K562 (cell line): ENCODE measurements around the gene RPS27. TPM values are rescaled to one million over a fixed set of nuclear protein-coding genes. Genes with fewer than 3 reads are reported as not detected.
"Not testable (repeated sequence)": the region's sequence is repeated elsewhere in the genome, so short reads cannot be mapped to it uniquely, and the experiment has no call there.

ENCODE experiments used
- ATAC-seq: fragments of 200-7000 bp; cut with Tn5 transposase; 3 replicates; pipeline ENCODE4 v1.9.1; 2020; ENCODE audit warnings: moderate library complexity
- BruUV-seq: library from RNA; stranded (reverse); fragments of 400-500 nt; replicated peaks from 2 replicates; lab custom pipeline; 2021; lab: Mats Ljungman, UMichigan
- CTCF ChIA-PET: fragments of 300-600 bp; formaldehyde crosslinking; extraction: SDS; loops from one replicate; lab custom pipeline; 2021; ENCODE audit warnings: low intra/inter-chr PET ratio; lab: Yijun Ruan, JAX
- POLR2A ChIA-PET: fragments of 300-600, 350-650 bp; sonication (Branson Sonifier 250); formaldehyde crosslinking; extraction: SDS; loops from one replicate; lab custom pipeline; 2021; ENCODE audit warnings: antibody characterized with exemption, inconsistent platforms; lab: Yijun Ruan, JAX
- DNase-seq, 4 experiments: peaks; one replicate each; pipeline versions ENCODE4 v3.0.0 to v3.0.0-alpha.2; 2011 to 2018; ENCODE audit warnings: low spot score in 3 of 4, mixed read lengths in 3 of 4; ENCODE audit errors: extremely low read depth in 1 of 4
- FAIRE-seq: peaks from 2 replicates; lab custom pipeline; 2011; peaks lifted over from hg19 to GRCh38; lab: Jason Lieb, UNC
- H2AFZ ChIP-seq: 2 replicates; pipeline ENCODE4 v1.6.0; 2011; ENCODE audit warnings: low read depth, low read length, control low read depth, inconsistent platforms
- H3K27ac ChIP-seq: fragments of 200-600 bp; 3 replicates; pipeline ENCODE4 v1.8.0; 2011; ENCODE audit warnings: low read depth, mild to moderate bottlenecking, control low read depth, inconsistent platforms, low read length, moderate library complexity, mixed read lengths; ENCODE audit errors: extremely low read depth
- H3K27me3 ChIP-seq, 2 experiments: fragments of 300-600 bp in 1 of 2; 2 replicates in 1 of 2; 3 replicates in 1 of 2; pipeline versions ENCODE4 v1.6.0 to v1.8.0; 2011; ENCODE audit warnings: inconsistent platforms in 2 of 2, low read length in 2 of 2, mild to moderate bottlenecking in 1 of 2, mixed read lengths in 1 of 2, moderate library complexity in 1 of 2; ENCODE audit not compliant: control insufficient read depth in 2 of 2, insufficient read depth in 2 of 2
- H3K36me3 ChIP-seq: fragments of 300-600 bp; 3 replicates; pipeline ENCODE4 v1.8.0; 2011; ENCODE audit warnings: mild to moderate bottlenecking, low read length, inconsistent platforms; ENCODE audit not compliant: control insufficient read depth, insufficient read depth
- H3K4me1 ChIP-seq, 2 experiments: fragments of 200-600 bp in 1 of 2; replicated peaks in 1 of 2; 2 replicates in 1 of 2; 3 replicates in 1 of 2; pipeline versions ENCODE4 v1.5.1 to v1.8.0; 2011; ENCODE audit warnings: inconsistent platforms in 2 of 2, low read length in 2 of 2, mild to moderate bottlenecking in 1 of 2, mixed read lengths in 1 of 2, moderate library complexity in 1 of 2; ENCODE audit not compliant: control insufficient read depth in 2 of 2, insufficient read depth in 2 of 2
- H3K4me2 ChIP-seq: 2 replicates; pipeline ENCODE4 v1.6.1; 2011; ENCODE audit warnings: low read length, control low read depth, inconsistent platforms, mixed read lengths; ENCODE audit not compliant: insufficient read depth
- H3K4me3 ChIP-seq: fragments of 200-600 bp; sonication (generic), shearing (Covaris generic); 2 replicates; pipeline ENCODE4 v1.5.1; 2016; ENCODE audit warnings: control low read depth, inconsistent platforms
- H3K79me2 ChIP-seq: fragments of 200-600 bp; 3 replicates; pipeline ENCODE4 v1.8.0; 2011; ENCODE audit warnings: low read length, inconsistent platforms; ENCODE audit not compliant: control insufficient read depth, insufficient read depth
- H3K9ac ChIP-seq, 2 experiments: 2 replicates each; pipeline versions ENCODE4 v1.6.0 to v1.6.1; 2011; ENCODE audit warnings: low read depth in 2 of 2, low read length in 2 of 2, control low read depth in 1 of 2, inconsistent platforms in 1 of 2, mild to moderate bottlenecking in 1 of 2, mixed read lengths in 1 of 2; ENCODE audit not compliant: insufficient read depth in 1 of 2
- H3K9me1 ChIP-seq: one replicate; pipeline ENCODE4 v1.6.0; 2011; ENCODE audit warnings: inconsistent platforms, mild to moderate bottlenecking, low read length, moderate library complexity; ENCODE audit not compliant: control insufficient read depth, insufficient read depth
- H3K9me3 ChIP-seq: replicated peaks from 2 replicates; pipeline ENCODE4 v1.5.1; 2011; ENCODE audit warnings: low read depth, low read length, inconsistent platforms; ENCODE audit not compliant: control insufficient read depth, insufficient read depth
- H4K20me1 ChIP-seq: replicated peaks from 2 replicates; pipeline ENCODE4 v1.6.1; 2011; ENCODE audit warnings: low read length, inconsistent platforms, mixed read lengths; ENCODE audit not compliant: control insufficient read depth, insufficient read depth
- ADNP ChIP-seq: fragments of 200-800 bp; sonication (Bioruptor generic); IDR thresholded peaks from 2 replicates; pipeline ENCODE4 v1.6.1; 2016; ENCODE audit warnings: missing genetic modification characterization, missing compliant biosample characterization
- BCOR ChIP-seq: fragments of 450-650 bp; IDR thresholded peaks from 2 replicates; pipeline ENCODE4 v1.6.1; 2016
- C11orf30 ChIP-seq: fragments of 450-650 bp; IDR thresholded peaks from 2 replicates; pipeline ENCODE4 v1.6.1; 2016; ENCODE audit warnings: low read depth, mild to moderate bottlenecking
- FUS ChIP-seq: fragments of 200-400 bp; formaldehyde crosslinking; optimal IDR thresholded peaks from 2 replicates; pipeline ENCODE3; 2017; ENCODE audit warnings: low read depth, low read length
- HES1 ChIP-seq: fragments of 450-650 bp; IDR thresholded peaks from 2 replicates; pipeline ENCODE4 v1.6.1; 2016; ENCODE audit warnings: low read depth, mild to moderate bottlenecking, moderate library complexity
- HNRNPLL ChIP-seq: fragments of 200-400 bp; formaldehyde crosslinking; IDR thresholded peaks from 2 replicates; pipeline ENCODE4 v1.6.1; 2017; ENCODE audit warnings: low read length, low read depth, mild to moderate bottlenecking; ENCODE audit not compliant: poor library complexity, severe bottlenecking
- MAFF ChIP-seq: IDR thresholded peaks from 2 replicates; pipeline ENCODE4 v1.6.1; 2012; ENCODE audit warnings: low read length, improper control_type of control experiment
- MAFG ChIP-seq: fragments of 450-650 bp; conservative IDR thresholded peaks from 2 replicates; pipeline ENCODE4 v1.6.1; 2016; ENCODE audit warnings: missing genetic modification characterization, missing compliant biosample characterization
- NCOA2 ChIP-seq, 2 experiments: fragments of 450-650 bp; IDR thresholded peaks; 2 replicates each; pipeline ENCODE4 v1.6.1; 2018; ENCODE audit warnings: mild to moderate bottlenecking in 2 of 2, moderate library complexity in 1 of 2; ENCODE audit not compliant: partially characterized antibody in 2 of 2
- NUFIP1 ChIP-seq: fragments of 450-650 bp; IDR thresholded peaks from 2 replicates; pipeline ENCODE4 v1.6.1; 2018; ENCODE audit not compliant: partially characterized antibody
- POLR3G ChIP-seq: IDR thresholded peaks from 2 replicates; pipeline ENCODE4 v1.6.1; 2011; ENCODE audit not compliant: insufficient read length, insufficient replicate concordance; ENCODE audit errors: extremely low read depth
- RB1 ChIP-seq: fragments of 450-650 bp; IDR thresholded peaks from 2 replicates; pipeline ENCODE4 v1.6.1; 2017; ENCODE audit warnings: low read depth, mild to moderate bottlenecking
- TAF9B ChIP-seq: fragments of 450-650 bp; IDR thresholded peaks from 2 replicates; pipeline ENCODE4 v1.6.1; 2018; ENCODE audit warnings: mild to moderate bottlenecking; ENCODE audit not compliant: partially characterized antibody
- TBP ChIP-seq: optimal IDR thresholded peaks from 2 replicates; pipeline ENCODE3; 2011; ENCODE audit warnings: low read depth, low read length, improper control_type of control experiment
- ZNF24 ChIP-seq: fragments of 450-650 bp; IDR thresholded peaks from 2 replicates; pipeline ENCODE4 v1.6.1; 2016
- ZNF316 ChIP-seq: fragments of 450-650 bp; IDR thresholded peaks from 2 replicates; pipeline ENCODE4 v1.6.1; 2016
- whole genome bisulfite sequencing: fragments of 100-300 bp; shearing (Covaris generic); methylation state at CpG from one replicate; pipeline ENCODE4 v1.1.6; 2016; ENCODE audit warnings: low coverage, mixed read lengths; ENCODE audit not compliant: insufficient coverage; ENCODE audit errors: missing lambda C conversion rate; 5-methylcytosine and 5-hydroxymethylcytosine counted together
- in situ Hi-C: fragments of 300-500 bp; cut with MboI; formaldehyde crosslinking; loops from 4 replicates; pipeline ENCODE4 v1.15.0; 2018; ENCODE audit warnings: inconsistent platforms, mixed read lengths
- intact Hi-C: fragments of 100-400 bp; cut with micrococcal nuclease; formaldehyde crosslinking; loops from 2 replicates; pipeline ENCODE4 v1.14.2; 2022
- polyA plus RNA-seq, 8 experiments: library from polyadenylated mRNA; depleted of rRNA in 4 of 8; stranded (reverse) in 5 of 8; unstranded in 3 of 8; fragments of >200 nt; fragmentation: Nextera tagmentation in 2 of 8; fragmentation: Illumina TruSeq in 1 of 8; extraction: Ambion mirVana in 2 of 8; extraction: Trizol in 1 of 8; gene quantifications; 2 replicates each; pipeline versions ENCODE4 v1.2.1 to v1.2.3, GENCODE V29; 2011 to 2014; ENCODE audit warnings: inconsistent platforms in 1 of 8, missing spikeins in 1 of 8
- total RNA-seq, 7 experiments: library from RNA; depleted of rRNA in 6 of 7; stranded (reverse); fragments of >200 nt in 6 of 7; fragmentation: Illumina TruSeq in 2 of 7; extraction: Trizol in 2 of 7; gene quantifications; 2 replicates each; pipeline versions ENCODE4 v1.2.1 to v1.2.3, GENCODE V29; 2011 to 2021; ENCODE audit warnings: low replicate concordance in 1 of 7
- TF ChIP-seq, protein P1 (sequence below): fragments of 450-650 bp; formaldehyde crosslinking; IDR thresholded peaks from 2 replicates; pipeline ENCODE4 v1.4.0; 2020; ENCODE audit warnings: mild to moderate bottlenecking, moderate library complexity

Gene RPS27
- total and polyA plus RNA-seq, 9 of the 15 experiments (the other 6 are each of a cell fraction or from before 2014, with no cell fraction given): 2,091 to 9,377 (median 6,706) TPM

DNA sequence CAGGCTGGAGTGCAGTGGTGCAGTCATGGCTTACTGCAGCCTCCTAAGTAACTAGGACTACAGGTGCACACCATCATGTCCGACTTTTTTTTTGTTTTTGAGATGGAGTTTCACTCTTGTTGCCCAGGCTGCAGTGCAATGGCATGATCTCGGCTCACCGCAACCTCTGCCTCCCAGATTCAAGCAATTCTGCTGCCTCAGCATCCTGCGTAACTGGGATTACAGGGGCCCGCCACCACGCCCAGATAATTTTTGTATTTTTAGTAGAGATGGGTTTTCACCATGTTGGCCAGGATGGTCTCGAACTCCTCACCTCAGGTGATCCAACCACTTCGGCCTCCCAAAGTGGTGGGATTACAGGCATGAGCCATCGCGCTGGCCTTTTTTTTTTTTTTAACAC, 6.3 kb downstream of the RPS27 start:
- H4K20me1 ChIP-seq, H3K27me3 ChIP-seq, H3K4me3 ChIP-seq, intact Hi-C loops, H2AFZ ChIP-seq, DNase-seq, in situ Hi-C loops, H3K9me1 ChIP-seq, H3K4me1 ChIP-seq, BruUV-seq, H3K4me2 ChIP-seq, POLR2A ChIA-PET, FAIRE-seq, H3K9ac ChIP-seq, CTCF ChIA-PET, H3K9me3 ChIP-seq, H3K27ac ChIP-seq, ATAC-seq: not testable (repeated sequence)
- 42% methylated on average over 8 of the region's 10 CpGs for WGBS
- peaks cover 33% of the 10 kb centered on the region for H3K36me3 ChIP-seq
- TF ChIP-seq MAFF: peak; percentile 41
- TF ChIP-seq ZNF316: peak; percentile 91
- TF ChIP-seq MAFG (tag): peak; percentile 72
- peak; percentile 89; the same call in 1 of the 2 replicates for TF ChIP-seq C11orf30
- peaks cover 12% of the 10 kb centered on the region for H3K79me2 ChIP-seq

DNA sequence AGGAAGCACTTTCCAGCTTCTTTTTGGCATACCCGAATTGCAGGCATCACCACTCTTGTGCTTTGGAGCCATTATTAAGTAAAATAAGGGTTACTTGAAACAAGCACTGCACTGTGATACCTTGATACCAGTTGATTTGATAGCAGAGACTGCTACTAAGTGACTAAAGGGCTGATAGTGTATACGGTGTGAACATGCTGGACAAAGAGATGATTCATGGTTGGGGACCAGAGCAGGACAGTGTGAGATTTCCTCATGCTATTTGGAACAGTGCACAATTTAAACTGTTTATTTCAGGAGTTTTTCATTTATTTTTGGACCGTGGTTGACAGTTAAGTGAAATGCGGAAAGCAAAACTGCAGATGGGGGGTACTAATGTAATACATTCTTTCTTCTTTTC, 9.9 kb downstream of the RPS27 start:
- Histone ChIP-seq H3K27ac (no peak overlapping the region), H3K4me3 (no peak overlapping the region), H3K36me3 (peaks cover 3% of the 10 kb centered on the region; the same call in 1 of the 3 replicates), H2AFZ (no peak overlapping the region), H3K79me2 (no peaks in the 10 kb centered on the region), H4K20me1 (no peaks in the 10 kb centered on the region), H3K9me1 (no peaks in the 10 kb centered on the region), H3K9me3 (no peaks in the 10 kb centered on the region), H3K4me2 (no peak overlapping the region), H3K9ac (no peak overlapping the region), H3K4me1 (no peaks in the 10 kb centered on the region; a peak in 1 of 5 replicates), H3K27me3 (no peaks in the 10 kb centered on the region)
- WGBS: 32% methylated on average over 4 of the region's 4 CpGs
- ChIA-PET CTCF (no interaction called here), POLR2A (interaction anchor here (0.6 to 6.0 kb wide), 4 partner anchors 8 to 468 kb away, joined by 3 to 83 read pairs (median 3); partner anchors contain the start of gene RPS27)
- no peak for DNase-seq
- in situ Hi-C loops: no loop called here
- BruUV-seq: no TSS peak
- no peak for FAIRE-seq
- ATAC-seq: peak; percentile 63
- intact Hi-C loops: no loop called here
- no peak for TF ChIP-seq TBP
- TF ChIP-seq RB1: no peak
- TF ChIP-seq TAF9B: no peak
- no peak for TF ChIP-seq HNRNPLL
- TF ChIP-seq NUFIP1: no peak
- TF ChIP-seq, protein P1, sequence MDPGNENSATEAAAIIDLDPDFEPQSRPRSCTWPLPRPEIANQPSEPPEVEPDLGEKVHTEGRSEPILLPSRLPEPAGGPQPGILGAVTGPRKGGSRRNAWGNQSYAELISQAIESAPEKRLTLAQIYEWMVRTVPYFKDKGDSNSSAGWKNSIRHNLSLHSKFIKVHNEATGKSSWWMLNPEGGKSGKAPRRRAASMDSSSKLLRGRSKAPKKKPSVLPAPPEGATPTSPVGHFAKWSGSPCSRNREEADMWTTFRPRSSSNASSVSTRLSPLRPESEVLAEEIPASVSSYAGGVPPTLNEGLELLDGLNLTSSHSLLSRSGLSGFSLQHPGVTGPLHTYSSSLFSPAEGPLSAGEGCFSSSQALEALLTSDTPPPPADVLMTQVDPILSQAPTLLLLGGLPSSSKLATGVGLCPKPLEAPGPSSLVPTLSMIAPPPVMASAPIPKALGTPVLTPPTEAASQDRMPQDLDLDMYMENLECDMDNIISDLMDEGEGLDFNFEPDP (CRISPR knock-in tag): no peak
- no peak for TF ChIP-seq BCOR
- no peak for TF ChIP-seq NCOA2 (IDR thresholded peaks at IDR 0.05; ENCODE audit: partially characterized antibody in 2 of 2)
- no peak for TF ChIP-seq FUS
- no peak for TF ChIP-seq ZNF24
- no peak for TF ChIP-seq ADNP
- TF ChIP-seq POLR3G: no peak
- TF ChIP-seq HES1: no peak
